Measurements from ENCODE around the gene NXPH2.

NXPH2 gene

DNA sequence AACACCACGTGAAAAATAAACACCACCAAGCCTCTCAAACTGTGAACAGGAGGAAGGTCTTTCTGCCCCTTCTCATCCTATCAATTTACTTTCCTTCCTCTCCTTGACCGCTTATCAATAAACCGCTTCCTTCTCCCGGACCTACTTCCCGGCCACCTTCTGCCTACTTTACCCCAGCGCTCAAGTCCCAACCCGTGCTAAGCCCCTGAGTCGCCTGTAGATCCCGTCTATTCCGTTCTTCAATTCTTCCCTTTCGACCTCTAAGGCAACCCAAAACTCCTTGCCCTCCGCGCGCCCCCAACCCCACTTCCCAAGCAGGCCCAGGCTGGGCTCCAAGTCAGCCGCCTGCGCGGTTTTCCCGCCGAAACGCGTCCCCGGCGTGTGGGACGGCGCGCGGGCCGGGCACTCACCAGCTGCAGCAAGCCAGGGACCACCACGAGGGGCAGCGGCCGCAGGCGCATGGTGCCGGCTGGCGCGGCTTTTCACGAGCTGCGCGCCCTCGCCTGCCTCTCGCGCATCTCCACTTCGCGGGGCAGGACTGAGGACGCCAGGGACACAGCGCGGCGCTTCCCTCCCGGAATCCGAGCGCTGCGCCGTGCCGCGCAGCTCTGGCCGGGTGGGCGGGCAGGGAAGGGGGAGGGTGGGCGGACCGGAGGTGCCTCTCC, at the start of gene NXPH2:
TSS of gene NXPH2 (minus strand) at position 610 of the 665 bp plus-strand sequence. CDS start at position 461, 149 bp downstream.
- DNase-seq (ENCODE audit: low read depth in 2 of 2), result no peak

DNA sequence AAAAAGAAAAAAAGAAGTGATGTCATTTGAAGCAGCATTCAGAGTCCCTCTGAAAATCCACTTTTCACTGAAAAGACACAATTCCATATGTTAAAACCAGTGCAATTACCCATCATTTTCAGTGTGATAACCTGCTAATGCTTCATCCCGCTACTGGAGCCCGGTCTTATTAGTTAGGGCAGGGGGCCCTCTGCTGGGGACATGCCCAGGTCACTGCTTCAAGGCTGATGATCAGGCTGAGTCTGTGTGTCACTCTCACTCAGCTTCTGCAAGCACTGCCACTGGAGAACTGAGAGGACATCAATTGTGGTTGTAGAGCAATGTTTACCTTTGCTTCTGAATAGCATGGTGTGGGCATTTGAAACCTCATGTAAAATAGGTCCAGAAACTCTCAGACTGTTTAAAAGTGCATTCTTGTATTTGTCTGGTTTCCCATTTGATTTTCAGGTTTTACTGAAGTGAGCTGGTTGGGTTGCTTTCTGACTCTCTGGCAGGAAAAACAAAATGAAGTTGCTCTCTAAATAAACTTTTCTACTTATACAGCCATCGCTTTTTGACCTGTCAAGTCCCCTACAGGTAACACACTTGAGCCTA, 49.2 kb upstream of the NXPH2 start:
- DNase-seq (ENCODE audit: low read depth in 2 of 2), result no peak

DNA sequence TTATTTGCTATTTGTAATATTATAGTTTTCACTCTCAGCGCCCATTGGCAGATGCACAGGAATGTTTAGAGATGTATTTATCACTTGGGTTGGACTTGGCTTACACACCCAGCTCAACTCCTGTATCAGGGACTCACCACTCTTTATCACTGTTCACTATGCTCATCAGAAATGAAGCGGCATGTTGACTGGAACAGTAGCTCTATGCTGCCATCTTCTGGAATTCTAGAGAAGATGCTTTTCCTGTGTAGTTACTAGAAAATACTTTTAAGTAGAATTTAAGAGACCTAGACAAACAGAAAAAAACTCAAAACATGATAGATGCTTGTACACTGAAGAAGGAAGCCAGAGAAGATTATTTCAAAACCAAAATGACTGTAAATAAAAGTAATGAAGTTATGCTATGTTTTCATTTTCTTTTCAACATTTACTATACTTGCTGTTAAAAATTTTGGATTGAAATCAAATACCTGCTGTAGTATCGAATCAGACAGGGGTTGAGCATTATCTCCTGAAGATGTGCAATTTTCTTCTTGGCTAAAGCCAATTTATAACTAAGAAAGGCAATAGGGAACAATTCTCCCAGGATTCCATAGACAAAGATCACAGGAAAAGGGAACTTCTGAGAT, 47.4 kb upstream of the NXPH2 start:
- DNase-seq (ENCODE audit: low read depth in 2 of 2), result peak; percentile 17 to 34

DNA sequence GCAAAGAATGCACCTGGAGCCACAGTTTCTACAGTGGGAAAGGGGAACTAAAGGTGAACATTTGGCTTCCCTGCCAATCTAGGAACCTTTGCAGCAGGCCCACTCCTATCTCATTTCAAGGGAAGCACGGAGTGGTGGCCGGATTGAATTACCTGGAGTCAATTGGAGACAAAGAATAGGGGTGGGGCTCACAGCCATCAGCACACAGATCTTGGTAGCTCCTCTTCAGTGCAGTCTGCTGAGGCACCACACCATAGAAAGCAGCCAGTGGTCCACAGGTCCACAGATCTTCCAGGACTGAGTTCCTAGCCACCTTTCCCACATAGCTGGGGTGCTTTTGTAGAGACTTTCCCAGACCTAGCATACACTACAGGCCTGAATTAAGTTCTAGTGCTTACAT, 43.5 kb upstream of the NXPH2 start:
- no peak for DNase-seq (ENCODE audit: low read depth in 2 of 2)

DNA sequence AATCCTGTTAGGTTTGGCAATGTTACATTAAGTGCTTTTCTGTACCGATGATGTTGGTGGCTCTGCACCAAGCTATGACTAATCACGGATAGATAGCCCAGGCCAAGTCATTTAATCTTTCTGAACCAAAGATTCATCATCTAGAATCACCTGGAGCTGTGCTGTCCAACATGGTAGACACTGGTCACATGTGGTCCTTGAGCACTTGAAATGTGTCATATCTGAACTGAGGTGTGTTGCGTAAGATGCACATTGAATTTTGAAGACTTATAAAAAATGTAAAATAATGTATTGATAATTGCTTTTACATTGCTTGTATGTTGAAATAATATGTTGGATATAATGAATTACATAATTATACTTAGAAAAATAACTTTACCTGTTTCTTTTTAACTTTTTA, 39.8 kb upstream of the NXPH2 start:
- DNase-seq (ENCODE audit: low read depth in 2 of 2), result no peak

DNA sequence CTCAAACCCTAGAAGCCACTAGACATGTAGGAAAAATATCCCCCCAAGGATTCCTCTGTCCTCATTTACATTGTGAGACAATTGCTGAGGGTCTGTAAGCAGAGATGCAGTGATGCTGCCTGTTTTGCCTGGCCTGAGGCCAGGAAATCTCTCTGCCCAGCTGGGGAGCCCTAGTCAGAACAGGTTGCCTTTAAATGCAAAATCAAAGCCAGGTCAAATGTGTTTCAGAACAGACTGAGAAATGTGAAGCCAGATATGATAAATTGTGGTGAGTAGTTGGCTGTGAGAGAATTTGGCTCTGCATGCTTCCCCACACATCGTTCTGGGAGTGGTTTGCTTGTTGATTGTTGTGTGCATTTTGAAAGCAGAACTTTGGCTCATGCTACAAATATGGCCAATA, 38.4 kb upstream of the NXPH2 start:
- no peak for DNase-seq (ENCODE audit: low read depth in 2 of 2)

DNA sequence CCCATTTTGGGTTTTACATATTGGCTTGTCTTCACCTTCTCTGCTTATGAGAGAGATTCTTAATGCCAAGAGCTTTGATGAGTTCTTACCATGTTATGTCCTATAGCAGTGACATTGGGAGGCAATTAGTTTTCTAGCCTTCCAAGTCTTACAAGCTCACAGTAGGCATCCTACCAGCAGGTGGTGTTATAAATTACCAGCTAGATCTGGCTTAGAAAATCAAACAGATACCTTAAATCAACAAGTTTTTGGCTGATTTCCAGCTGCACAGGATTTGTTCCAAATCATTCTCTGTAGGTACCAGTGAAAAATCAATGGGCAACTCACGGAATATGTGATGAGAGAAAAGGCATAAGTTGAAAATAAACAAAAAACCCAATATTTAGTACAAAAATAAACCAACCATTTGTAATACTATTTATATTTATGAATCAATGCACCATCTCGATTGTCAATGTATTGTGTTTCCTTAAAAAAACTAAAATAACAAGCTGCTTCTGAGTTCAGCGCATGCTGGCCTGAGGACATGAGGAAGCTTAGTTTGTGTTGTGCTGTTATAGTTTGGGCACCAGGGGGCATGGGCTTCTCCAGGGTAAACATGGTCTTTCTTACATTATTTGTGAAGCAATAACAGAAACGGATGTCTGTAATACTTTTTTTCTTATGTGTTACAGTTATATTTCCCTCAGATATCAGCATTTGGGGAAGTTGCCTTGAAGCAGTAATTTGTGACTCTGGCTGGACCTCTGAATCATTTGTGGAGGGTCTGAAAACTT, 34.1 kb upstream of the NXPH2 start:
- no peak for DNase-seq (ENCODE audit: low read depth in 2 of 2)

DNA sequence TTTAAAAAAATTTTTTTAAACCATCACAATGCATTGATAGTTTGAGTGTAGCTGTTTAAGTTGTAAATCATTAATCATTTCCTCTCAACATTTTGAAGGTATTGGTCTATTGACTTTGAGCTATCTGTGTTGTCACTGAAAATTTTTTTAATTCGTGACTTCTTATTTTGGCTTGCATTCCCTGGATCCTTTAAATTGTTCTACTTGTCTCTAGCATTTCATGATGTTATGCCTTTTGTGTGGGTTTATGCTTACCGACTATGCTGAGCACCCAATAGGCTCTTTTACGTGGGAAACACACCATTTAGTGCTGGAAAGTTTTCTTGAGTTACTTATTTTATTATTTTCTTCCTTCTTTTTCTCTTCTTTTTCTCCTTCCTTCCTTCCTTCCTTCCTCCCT, 31.2 kb upstream of the NXPH2 start:
- no peak for DNase-seq (ENCODE audit: low read depth in 2 of 2)

DNA sequence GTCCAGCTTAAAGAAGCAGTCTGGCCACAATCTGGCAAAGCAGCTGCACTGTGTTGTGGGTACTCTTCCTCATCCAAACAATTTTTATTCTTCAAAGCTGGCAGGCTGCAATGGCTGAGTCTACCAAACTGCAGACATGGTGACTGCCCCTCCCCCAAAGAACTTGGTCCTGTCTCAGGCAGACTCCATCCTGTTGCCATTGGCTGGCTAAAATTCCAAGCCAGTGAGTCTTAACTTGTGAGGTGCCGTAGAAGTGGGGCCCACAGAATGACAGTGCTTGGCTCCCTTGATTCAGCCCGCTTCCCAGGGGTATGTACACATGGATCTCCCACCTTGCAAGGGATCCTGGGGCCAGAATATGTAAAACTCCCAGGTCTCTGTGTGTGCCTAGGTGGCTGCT, 14.5 kb upstream of the NXPH2 start:
- DNase-seq (ENCODE audit: low read depth in 2 of 2), result no peak

DNA sequence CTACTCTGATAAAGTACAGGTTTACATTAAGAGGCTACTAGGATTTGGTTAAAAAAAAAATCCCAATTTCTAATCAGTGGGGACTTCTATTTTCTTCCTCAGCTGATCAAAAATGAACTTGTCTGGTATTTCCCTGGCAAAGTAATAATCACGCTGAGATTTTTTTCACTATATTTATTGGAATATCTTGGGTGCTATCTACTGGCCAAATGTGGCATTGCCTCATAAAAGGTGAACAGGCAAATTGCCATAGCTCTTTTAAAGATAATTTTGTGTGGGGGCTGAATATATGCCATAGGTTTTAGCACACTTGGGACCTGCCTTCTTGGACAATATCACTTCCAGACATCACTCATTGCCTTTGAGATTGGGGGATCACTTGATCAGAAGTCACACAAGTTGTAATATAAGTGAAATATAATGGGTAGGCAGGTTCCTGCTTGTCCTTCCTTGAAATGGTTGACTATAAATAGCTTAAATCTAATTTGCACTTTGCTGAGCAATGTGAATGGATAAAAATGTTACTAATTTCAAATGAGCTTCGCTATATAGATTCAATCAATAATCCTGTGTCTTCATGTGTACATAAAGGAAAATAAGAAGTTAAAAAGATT, 7.0 kb upstream of the NXPH2 start:
- peak; percentile 1 to 11 for DNase-seq (ENCODE audit: low read depth in 2 of 2)

DNA sequence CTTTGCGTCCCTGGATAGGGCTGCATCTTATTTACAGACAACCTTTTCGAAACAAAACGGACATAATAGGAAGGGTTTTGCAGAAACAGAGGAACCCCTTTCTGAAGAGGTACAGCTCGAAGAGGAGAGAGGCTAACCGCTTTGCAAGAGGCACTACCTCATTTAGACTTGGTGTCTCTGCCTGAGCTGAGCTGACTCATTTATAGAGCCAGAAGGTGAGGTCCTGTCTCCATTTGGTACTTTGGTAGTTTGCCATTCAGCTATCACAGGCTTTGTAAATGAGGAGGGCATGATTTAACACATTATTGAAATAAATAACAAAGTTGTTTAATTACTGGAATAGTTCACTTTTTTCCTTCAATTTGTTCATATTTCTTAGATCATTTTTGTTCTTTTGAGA, 2.2 kb upstream of the NXPH2 start:
- DNase-seq (ENCODE audit: low read depth in 2 of 2), result no peak

DNA sequence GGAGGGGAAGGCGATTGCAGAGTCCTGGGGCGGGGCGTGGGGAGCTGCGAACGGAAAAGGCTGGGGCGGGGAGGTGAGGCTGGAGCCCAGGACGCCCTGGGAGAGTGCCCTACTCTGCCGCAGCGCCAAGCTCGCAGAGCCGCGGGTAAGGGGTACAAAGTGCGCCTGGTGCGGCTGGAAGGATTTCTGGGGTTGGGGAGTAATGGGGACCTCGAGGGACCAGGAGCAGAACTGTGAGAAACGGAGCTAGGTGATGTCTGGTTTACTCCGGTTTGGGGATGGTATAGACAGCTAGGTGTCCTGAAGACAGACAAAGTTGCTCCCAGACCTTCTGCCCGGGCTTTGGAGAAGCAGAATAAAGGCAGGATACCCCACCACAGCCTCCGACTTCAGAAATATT, 718 bp upstream of the NXPH2 start:
- no peak for DNase-seq (ENCODE audit: low read depth in 2 of 2)

DNA sequence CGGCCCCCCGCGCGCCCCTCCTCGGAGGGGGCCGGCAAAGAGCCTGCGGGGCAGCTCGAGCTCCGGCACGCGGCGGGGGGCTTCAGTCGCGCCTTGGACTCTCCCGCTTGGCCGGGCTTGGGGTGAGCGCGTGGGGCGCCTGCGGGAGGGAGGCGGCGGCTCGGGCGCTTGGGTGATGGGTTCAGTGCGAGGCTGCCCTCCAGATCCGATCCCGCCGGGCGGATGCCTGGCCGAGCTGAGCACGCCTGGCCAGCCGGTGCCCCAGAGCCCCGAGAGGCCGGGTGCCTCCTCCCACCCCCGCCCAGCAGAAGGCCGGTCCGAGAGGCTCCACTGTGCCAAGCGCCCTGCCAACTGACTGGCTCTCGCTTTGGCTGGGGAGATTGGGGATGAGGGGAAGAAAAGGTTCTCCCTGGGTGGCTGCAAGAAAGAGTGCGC, 273 bp upstream of the NXPH2 start:
- no peak for DNase-seq (ENCODE audit: low read depth in 2 of 2)

DNA sequence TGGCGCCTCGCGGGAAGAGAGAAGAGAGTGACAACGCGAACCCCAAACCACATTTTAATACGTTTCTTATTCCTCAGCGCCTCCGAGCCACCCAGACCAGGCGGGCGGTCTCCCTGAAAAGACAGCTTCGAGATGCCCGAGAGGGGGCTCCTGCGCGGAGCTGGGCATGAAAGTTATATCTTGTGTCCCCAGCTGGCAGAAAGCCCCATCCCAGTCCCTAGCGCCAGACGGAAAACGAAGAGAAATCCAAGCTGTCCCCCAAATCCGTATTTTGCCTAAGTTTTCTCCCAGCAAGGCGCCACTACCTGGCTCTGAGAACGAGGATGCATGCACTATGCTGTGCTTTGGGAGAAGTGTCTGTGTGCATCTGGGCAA, 797 bp downstream of the NXPH2 start:
- no peak for DNase-seq (ENCODE audit: low read depth in 2 of 2)

DNA sequence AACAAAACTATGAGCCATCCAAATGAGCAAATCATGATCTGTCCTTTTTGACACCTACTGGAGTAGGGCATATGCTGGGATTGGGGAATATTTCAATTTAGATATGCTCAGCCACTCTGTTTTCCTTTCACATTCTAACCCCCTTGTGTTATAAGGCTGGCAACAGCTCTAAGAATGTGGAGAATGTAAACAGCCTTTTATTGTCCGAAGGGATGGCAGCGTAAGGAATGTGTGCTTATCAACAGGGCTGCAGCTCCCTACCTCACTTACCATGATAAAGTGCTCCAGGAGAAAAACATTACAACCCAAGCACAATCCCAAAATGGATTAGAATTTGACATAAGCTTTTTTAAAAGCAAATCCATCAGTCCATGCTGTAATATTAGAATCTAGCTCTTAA, 2.2 kb downstream of the NXPH2 start:
- DNase-seq (ENCODE audit: low read depth in 2 of 2), result no peak

DNA sequence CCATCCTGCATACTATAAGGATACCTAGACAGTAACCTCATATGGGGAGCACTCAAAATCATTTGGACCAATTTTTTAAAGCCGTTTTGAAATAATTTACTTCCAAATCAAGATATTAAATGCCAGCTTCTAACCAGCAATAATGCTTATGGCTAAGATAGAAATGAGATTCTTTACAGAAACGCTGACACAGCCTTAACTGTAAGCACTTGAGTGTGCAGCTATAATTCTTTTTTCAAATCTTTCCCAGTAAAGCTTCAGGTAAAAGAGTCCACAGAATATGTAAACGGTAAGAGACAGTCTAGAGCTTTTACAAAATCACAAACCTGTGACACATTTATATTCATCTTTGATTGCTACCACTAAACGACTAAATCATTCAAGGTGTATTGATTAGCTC, 4.5 kb downstream of the NXPH2 start:
- DNase-seq (ENCODE audit: low read depth in 2 of 2), result no peak

DNA sequence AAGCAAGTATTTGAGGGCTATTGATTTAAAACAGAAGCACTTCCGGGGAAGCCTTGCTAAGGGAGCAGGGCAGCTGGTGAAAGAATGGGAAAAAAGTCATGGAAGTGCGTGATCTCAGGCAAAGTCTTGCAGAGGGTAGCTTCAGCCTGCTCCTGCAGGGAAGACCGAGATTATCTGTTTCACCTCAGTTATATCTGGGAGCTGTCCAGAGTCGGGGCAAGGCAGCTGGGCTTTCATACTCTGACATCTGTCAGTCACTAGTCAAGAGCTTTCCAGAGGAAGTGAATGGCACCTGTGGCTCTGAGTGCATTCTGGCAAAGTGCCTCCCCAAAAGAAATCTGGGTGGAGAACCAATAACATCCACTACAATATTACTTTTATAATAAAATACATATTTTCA, 8.7 kb downstream of the NXPH2 start:
- DNase-seq (ENCODE audit: low read depth in 2 of 2), result no peak

DNA sequence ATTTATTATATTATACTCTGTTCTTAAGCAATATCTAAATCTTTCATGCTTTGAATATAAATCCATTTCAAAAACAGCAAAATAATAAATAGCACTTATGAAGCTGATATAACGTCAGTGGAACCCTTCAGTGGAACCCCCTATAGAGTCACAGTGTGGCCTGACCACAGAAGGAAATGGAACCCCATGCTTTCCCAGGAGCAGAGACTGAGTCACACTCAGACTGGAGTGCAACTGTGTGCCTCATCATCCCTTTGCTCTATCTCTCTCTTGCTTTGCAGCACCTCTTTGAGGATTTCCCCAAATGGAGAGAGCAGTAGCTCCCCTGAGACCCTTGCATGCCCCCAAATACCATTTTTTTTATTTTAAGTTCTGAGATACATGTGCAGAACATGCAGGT, 13.1 kb downstream of the NXPH2 start:
- no peak for DNase-seq (ENCODE audit: low read depth in 2 of 2)

DNA sequence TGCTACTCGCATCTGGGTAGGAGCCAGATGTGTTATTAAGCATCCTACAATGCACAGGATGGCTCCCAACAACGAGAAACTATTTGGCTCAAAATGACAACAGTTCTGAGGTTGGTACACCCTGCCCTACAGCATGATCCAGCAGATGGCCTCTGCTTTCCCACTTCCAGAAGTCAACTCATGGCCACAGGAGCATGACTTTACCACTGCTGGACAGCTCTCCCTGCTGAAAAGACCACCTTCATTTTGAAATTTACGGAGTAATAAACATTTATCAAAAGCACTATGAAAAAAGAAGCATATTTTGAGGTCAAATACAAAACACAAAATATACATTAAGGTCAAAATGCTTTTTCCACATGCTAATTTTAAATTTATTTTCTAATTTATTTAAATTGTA, 13.7 kb downstream of the NXPH2 start:
- DNase-seq (ENCODE audit: low read depth in 2 of 2), result no peak

DNA sequence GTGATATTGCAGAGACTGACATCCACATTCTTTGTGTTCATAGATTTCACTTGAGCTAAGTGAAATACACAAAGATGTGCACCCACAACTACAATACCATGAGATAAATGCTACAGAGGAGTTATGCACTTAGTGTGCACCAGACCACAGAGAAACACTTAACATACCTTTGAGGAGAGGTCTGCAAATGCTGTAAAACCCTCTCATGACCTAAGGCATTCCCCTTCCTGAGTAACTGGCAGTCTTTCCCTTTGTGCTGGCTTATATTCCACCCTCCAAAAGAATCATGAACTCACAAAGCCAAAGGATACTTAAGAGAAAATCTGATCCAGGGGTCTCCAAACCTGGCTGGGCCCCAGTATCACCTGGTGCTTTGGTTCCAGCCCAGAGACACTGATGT, 16.2 kb downstream of the NXPH2 start:
- DNase-seq (ENCODE audit: low read depth in 2 of 2), result no peak

DNA sequence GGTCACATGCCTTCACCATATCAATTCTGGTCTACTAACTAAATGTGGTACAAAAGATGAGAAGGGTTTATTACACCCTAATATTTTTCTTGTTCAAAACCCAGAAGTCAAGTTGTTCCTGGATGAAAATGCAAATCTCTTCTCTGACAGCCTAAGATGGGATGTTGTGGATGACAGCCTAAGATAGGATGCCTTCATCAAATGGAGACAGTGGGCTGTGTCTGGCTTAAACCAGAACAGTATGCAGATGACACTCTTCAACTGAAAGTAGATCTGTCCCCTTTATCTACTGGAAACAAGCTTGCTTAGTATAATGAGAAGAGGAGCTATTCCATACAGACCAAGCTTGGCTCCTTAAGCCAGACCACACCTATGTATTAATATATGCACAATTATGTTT, 17.7 kb downstream of the NXPH2 start:
- DNase-seq (ENCODE audit: low read depth in 2 of 2), result no peak

DNA sequence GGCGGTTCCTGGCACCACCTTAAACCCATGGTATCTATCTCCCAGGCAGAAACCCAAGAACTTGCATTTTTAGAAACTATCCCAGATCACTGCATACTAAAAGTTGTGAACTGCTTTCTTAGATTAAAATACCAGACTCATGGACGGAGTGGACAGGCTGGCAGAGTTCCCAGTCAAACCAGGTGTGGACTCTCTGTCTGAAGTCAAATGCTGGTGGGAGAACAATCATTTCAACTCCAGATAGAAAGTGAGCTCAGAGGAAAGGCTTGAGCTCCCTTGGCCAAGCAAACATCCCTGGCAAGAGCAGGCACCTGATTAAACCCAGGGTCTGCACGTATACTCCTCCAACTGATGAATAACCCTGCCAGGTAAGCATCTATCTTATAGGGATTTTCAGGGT, 19.5 kb downstream of the NXPH2 start:
- no peak for DNase-seq (ENCODE audit: low read depth in 2 of 2)

Data from fibroblast of skin of left biceps (primary cell).